Gastrocnemius medialis (tissue), 4 donors: Measurements from ENCODE around the gene PTPN23. TPM values are rescaled to one million over a fixed set of nuclear protein-coding genes. Genes with fewer than 3 reads are reported as not detected.
"Not testable (repeated sequence)": the region's sequence is repeated elsewhere in the genome, so short reads cannot be mapped to it uniquely, and the experiment has no call there.

Source experiments
- ATAC-seq, 2 donors: fragments of 150-250 bp; one replicate each; pipeline ENCODE4 v1.9.1; 2016
- DNase-seq, 2 donors: peaks; one replicate each; pipeline ENCODE4 v3.0.0-alpha.2; 2019
- H3K27ac ChIP-seq, 4 donors: fragments of 200-600 bp; sonication (generic); 1 replicate in 1 of 4; 2 replicates in 3 of 4; pipeline ENCODE4 v1.5.1; 2016 to 2018; ENCODE audit warnings: mild to moderate bottlenecking in 2 of 4, moderate library complexity in 1 of 4
- H3K27me3 ChIP-seq, 3 donors: fragments of 200-600 bp; sonication (generic) in 2 of 3; 1 replicate in 1 of 3; 2 replicates in 2 of 3; pipeline versions ENCODE4 v1.5.1 to v1.6.0; 2016 to 2019; ENCODE audit warnings: mild to moderate bottlenecking in 1 of 3, moderate library complexity in 1 of 3
- H3K36me3 ChIP-seq, 2 donors: fragments of 200-600 bp; sonication (generic) in 1 of 2; one replicate each; pipeline ENCODE4 v1.5.1; 2017 to 2018
- H3K4me1 ChIP-seq, 2 donors: fragments of 200-600 bp; sonication (generic) in 1 of 2; one replicate each; pipeline ENCODE4 v1.5.1; 2016 to 2017; ENCODE audit warnings: mild to moderate bottlenecking in 2 of 2
- H3K4me3 ChIP-seq, 4 donors: fragments of 200-600 bp; sonication (generic) in 3 of 4; 1 replicate in 1 of 4; 2 replicates in 3 of 4; pipeline ENCODE4 v1.5.1; 2016 to 2019; ENCODE audit warnings: mild to moderate bottlenecking in 2 of 4
- H3K9me3 ChIP-seq, 3 donors: fragments of 200-600 bp; sonication (generic) in 2 of 3; 1 replicate in 1 of 3; 2 replicates in 2 of 3; pipeline ENCODE4 v1.5.1; 2016 to 2019
- POLR2A ChIP-seq, 2 donors: fragments of 450-650 bp; IDR thresholded peaks; one replicate each; pipeline ENCODE4 v1.6.1; 2017; ENCODE audit warnings: antibody characterized with exemption in 2 of 2, mild to moderate bottlenecking in 2 of 2, moderate library complexity in 2 of 2
- in situ Hi-C, 4 donors: fragments of 200-750 bp; cut with MboI; loops; one replicate each; pipeline versions ENCODE4 v1.15.0 to v1.8.0; 2017; ENCODE audit warnings: low sequenced_read_pairs in 4 of 4
- intact Hi-C: fragments of 100-400 bp; cut with DNase I; formaldehyde crosslinking; loops from one replicate; pipeline ENCODE4 v1.15.1; 2023; ENCODE audit warnings: low total_unique reads
- total RNA-seq, 4 donors: library from RNA; depleted of rRNA; stranded (reverse); fragments of >200 nt; gene quantifications; one replicate each; pipeline versions ENCODE4 v1.1.0 to v1.2.3, GENCODE V29; 2016
- TF ChIP-seq, protein P1 (sequence below), 5 experiments: fragments of 450-650 bp in 3 of 5; fragments of 200-600 bp in 2 of 5; sonication (generic) in 2 of 5; IDR thresholded peaks in 4 of 5; conservative IDR thresholded peaks in 1 of 5; 1 replicate in 4 of 5; 2 replicates in 1 of 5; pipeline ENCODE4 v1.5.1; 2016 to 2019; ENCODE audit warnings: antibody characterized with exemption in 5 of 5, mild to moderate bottlenecking in 3 of 5, moderate library complexity in 3 of 5

PTPN23 gene
- total RNA-seq, 4 donors from 2014 or later = 10.5 to 37.3 (median 23.7) TPM

DNA sequence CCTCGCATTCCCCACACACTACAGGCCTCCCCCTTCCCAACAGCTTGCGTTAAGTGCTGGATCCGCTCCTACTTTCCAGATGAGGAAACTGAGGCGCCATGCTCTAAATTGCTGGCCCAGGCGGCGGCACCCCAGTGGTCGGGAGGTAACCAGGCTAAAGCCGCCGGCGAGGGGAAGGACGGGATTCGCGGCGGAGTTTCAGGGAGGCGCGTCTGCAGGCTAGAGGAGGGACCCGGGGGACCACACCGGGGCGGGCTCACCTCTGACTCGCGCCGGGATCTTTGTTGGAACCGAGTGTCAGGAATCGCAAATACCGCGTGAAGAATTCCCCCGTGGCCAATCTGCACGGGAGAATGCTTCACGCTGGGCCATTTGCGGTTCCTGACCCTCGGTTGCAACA is 24.6 kb upstream of the PTPN23 start:
- intact Hi-C loops = no loop called here
- TF ChIP-seq, protein P1, sequence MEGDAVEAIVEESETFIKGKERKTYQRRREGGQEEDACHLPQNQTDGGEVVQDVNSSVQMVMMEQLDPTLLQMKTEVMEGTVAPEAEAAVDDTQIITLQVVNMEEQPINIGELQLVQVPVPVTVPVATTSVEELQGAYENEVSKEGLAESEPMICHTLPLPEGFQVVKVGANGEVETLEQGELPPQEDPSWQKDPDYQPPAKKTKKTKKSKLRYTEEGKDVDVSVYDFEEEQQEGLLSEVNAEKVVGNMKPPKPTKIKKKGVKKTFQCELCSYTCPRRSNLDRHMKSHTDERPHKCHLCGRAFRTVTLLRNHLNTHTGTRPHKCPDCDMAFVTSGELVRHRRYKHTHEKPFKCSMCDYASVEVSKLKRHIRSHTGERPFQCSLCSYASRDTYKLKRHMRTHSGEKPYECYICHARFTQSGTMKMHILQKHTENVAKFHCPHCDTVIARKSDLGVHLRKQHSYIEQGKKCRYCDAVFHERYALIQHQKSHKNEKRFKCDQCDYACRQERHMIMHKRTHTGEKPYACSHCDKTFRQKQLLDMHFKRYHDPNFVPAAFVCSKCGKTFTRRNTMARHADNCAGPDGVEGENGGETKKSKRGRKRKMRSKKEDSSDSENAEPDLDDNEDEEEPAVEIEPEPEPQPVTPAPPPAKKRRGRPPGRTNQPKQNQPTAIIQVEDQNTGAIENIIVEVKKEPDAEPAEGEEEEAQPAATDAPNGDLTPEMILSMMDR (IDR thresholded peaks at IDR 0.05 in 4 of 5, conservative IDR thresholded peaks at IDR 0.05 in 1 of 5) = no peak
- no peak for TF ChIP-seq POLR2A (IDR thresholded peaks at IDR 0.05)
- no peak for ATAC-seq
- no peak for DNase-seq
- H3K27ac ChIP-seq = no peak overlapping the region
- no peaks in the 10 kb centered on the region for H3K36me3 ChIP-seq
- H3K27me3 ChIP-seq = no peaks in the 10 kb centered on the region
- in situ Hi-C loops = no loop called here
- no peaks in the 10 kb centered on the region for H3K4me1 ChIP-seq
- no peak overlapping the region for H3K4me3 ChIP-seq
- no peaks in the 10 kb centered on the region for H3K9me3 ChIP-seq

DNA sequence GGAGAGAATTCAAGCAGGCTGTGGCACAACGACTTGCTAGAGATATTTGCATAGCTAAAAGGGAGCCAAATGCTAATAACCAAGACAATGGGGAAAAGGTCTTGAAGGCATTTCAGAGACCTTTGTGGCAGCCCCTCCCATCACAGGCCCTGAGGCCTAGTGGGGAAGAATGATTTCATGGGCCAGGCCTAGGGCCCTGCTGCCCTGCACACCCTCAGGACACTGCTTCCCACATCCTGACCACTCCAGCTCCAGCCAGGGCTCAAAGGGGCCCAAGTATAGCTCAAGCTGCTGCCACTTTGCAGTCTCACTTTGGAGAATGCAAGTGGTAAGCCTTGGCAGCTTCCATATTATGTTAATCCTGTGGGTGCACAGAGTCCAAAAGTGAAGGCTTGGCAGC is 21.5 kb upstream of the PTPN23 start:
- in situ Hi-C loops = no loop called here
- TF ChIP-seq, protein P1 (IDR thresholded peaks at IDR 0.05 in 4 of 5, conservative IDR thresholded peaks at IDR 0.05 in 1 of 5) = no peak
- TF ChIP-seq POLR2A (IDR thresholded peaks at IDR 0.05) = no peak
- Histone ChIP-seq H3K9me3 (no peaks in the 10 kb centered on the region), H3K36me3 (no peaks in the 10 kb centered on the region), H3K27ac (no peak overlapping the region), H3K4me3 (no peak overlapping the region), H3K27me3 (no peaks in the 10 kb centered on the region), H3K4me1 (no peaks in the 10 kb centered on the region)
- intact Hi-C loops = no loop called here
- ATAC-seq = no peak
- no peak for DNase-seq

DNA sequence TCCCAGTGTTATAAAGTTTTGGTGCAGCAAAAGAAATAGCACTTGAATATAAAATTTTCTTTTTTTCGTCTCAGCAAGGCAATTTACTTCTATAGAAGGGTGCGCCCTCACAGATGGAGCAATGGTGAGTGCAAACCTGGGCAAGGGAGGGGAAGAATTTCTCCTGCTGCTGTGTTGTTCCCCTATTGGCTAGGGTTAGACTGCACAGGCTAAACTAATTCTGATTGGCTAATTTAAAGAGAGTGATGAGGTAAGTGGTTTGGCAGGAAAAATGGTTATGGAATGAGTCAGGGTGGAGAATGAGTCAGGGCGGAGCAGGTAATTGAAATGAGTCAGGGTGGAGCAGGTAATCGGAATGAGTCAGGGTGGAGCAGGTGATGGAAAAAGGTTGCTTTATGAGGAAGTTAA is 20.7 kb upstream of the PTPN23 start:
- H3K27ac ChIP-seq, DNase-seq, ATAC-seq, H3K27me3 ChIP-seq, in situ Hi-C loops, intact Hi-C loops, H3K4me1 ChIP-seq, H3K36me3 ChIP-seq, H3K4me3 ChIP-seq, H3K9me3 ChIP-seq: not testable (repeated sequence)

DNA sequence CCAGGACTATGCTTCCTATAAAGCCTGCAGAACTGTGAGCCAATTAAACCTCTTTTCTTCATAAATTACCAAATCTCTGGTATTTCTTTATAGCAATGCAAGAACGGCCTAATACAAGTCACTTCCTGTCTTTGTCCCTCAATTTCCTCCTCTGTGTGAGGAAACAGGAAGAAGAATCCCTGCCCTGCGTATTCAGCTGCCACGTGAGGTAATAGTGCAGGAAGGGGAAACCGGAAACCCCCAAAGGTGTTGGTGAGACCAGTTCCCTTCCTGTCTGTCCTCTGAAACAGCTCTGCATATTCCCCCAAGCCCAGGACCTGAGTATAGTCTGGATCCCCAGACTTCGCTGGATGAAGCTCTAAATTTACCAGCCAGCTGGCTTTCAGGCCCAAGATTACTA is 18.1 kb upstream of the PTPN23 start:
- no peaks in the 10 kb centered on the region for H3K36me3 ChIP-seq
- TF ChIP-seq, protein P1 (IDR thresholded peaks at IDR 0.05 in 4 of 5, conservative IDR thresholded peaks at IDR 0.05 in 1 of 5) = no peak
- no peak for TF ChIP-seq POLR2A (IDR thresholded peaks at IDR 0.05)
- no peaks in the 10 kb centered on the region for H3K9me3 ChIP-seq
- ATAC-seq (no peak), DNase-seq (no peak)
- intact Hi-C loops = no loop called here
- H3K27me3 ChIP-seq = no peaks in the 10 kb centered on the region
- H3K4me1 ChIP-seq = peaks cover 0 to 10% of the 10 kb centered on the region in 2 donors
- H3K27ac ChIP-seq = peak overlapping the region; percentile 21 to 46 (median 36)
- in situ Hi-C loops = no loop called here
- H3K4me3 ChIP-seq = no peak overlapping the region

DNA sequence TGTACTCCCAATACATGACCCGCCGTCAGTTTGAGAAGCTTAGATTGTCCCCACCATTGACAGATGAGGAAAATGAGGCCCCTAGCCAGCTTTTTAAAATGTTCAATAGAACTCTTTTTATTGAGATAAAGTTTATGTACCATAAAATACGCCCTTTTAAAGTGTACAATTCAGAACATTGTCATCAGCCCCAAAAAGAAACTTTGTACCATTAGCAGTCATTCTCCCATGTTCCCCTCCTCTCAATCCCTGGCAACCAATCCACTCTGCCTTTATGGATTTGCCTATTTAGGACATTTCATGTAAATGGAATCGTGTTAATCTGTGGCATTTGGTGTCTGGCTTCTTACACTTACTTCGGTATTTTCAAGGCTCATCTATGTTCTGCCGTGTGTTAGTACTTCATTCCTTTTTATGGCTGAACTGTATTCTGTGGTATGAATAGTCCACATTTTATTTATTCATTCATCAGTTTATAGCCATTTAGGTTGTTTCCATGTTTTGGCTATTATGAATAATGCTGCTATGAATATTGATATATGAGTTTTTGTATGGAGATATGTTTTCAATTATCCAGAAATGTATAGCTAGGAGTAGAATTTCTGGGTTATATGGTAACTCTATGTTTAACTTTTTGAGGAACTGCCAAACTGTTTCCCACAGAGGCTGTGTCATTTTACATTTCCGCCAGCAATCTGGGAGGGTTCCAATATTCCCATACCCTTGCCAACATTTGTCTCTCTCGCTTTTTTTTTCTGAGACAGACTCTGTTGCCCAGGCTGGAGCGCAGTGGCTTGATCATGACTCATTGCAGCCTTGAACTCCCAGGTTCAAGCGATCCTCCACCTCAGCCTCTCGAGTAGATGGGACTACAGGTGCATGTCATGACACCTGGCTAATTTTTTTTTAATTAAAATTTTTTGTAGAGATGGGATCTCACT is 15.3 kb upstream of the PTPN23 start:
- Histone ChIP-seq H3K27ac (no peak overlapping the region), H3K9me3 (no peaks in the 10 kb centered on the region), H3K27me3 (no peaks in the 10 kb centered on the region), H3K4me1 (peaks cover 0 to 10% of the 10 kb centered on the region in 2 donors), H3K4me3 (no peak overlapping the region), H3K36me3 (no peaks in the 10 kb centered on the region)
- ATAC-seq (peak; percentile 26 to 46), DNase-seq (no peak)
- intact Hi-C loops (no loop called here), in situ Hi-C loops (no loop called here)
- TF ChIP-seq, protein P1 (IDR thresholded peaks at IDR 0.05 in 4 of 5, conservative IDR thresholded peaks at IDR 0.05 in 1 of 5) = no peak
